ENCODE data around the gene OR10T2.
"Not testable (repeated sequence)": the region's sequence is repeated elsewhere in the genome, so short reads cannot be mapped to it uniquely, and the experiment has no call there.

The OR10T2 gene

GRCh38 chr1:158355773-158356285 lies 43.4 kb downstream of the OR10T2 start:
- no peak for DNase-seq

GRCh38 chr1:158354255-158354654 lies 45.0 kb downstream of the OR10T2 start:
- DNase-seq: no peak

- DNase-seq: no peak
Observed at GRCh38 chr1:158353303-158354075, 45.8 kb downstream of the OR10T2 start, which contains the start of gene CD1E. TSS of gene CD1E (plus strand) at chr1:158353894. CDS start at chr1:158353989, 95 bp downstream.

- not testable (repeated sequence) for DNase-seq
Observed at GRCh38 chr1:158348946-158349345, 50.3 kb downstream of the OR10T2 start.
